Measurements from ENCODE around the gene DNASE1.

DNASE1 gene

GRCh38 chr16:3665508-3665907 lies 11.0 kb downstream of the DNASE1 start:
- DNase-seq (ENCODE audit: low read depth), result no peak
- no peak for TF ChIP-seq MAX (IDR thresholded peaks at IDR 0.05; ENCODE audit: low read depth, low read length)
- TF ChIP-seq POLR2A (IDR thresholded peaks at IDR 0.05; ENCODE audit: extremely low read depth, insufficient read length), result no peak
- TF ChIP-seq, protein P1, sequence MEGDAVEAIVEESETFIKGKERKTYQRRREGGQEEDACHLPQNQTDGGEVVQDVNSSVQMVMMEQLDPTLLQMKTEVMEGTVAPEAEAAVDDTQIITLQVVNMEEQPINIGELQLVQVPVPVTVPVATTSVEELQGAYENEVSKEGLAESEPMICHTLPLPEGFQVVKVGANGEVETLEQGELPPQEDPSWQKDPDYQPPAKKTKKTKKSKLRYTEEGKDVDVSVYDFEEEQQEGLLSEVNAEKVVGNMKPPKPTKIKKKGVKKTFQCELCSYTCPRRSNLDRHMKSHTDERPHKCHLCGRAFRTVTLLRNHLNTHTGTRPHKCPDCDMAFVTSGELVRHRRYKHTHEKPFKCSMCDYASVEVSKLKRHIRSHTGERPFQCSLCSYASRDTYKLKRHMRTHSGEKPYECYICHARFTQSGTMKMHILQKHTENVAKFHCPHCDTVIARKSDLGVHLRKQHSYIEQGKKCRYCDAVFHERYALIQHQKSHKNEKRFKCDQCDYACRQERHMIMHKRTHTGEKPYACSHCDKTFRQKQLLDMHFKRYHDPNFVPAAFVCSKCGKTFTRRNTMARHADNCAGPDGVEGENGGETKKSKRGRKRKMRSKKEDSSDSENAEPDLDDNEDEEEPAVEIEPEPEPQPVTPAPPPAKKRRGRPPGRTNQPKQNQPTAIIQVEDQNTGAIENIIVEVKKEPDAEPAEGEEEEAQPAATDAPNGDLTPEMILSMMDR (IDR thresholded peaks at IDR 0.05; ENCODE audit: low read depth, low read length), result no peak
- no peak for TF ChIP-seq MYC (IDR thresholded peaks at IDR 0.05; ENCODE audit: low read depth, low read length)

DNA sequence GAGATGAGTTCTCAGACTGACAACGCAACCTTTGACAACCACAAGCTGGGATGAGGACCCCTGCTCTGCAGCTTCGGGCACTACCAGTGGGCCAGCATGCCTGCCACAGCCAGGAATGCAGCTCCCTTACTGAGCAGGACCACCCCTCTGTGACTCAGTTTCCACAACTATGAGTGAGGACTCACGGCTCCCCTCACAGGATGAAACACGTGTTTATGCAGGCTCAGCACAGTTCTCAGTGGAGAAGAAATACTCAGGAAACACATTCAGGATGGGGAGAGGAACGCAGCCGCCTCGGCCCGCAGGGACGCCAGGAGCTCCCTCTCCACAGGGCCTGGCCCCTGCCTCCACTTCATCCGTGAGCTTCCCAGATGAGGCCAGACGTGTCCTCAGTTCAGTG lies 14.1 kb downstream of the DNASE1 start:
- no peak for TF ChIP-seq MYC (IDR thresholded peaks at IDR 0.05; ENCODE audit: low read depth, low read length)
- TF ChIP-seq, protein P1 (IDR thresholded peaks at IDR 0.05; ENCODE audit: low read depth, low read length), result no peak
- TF ChIP-seq POLR2A (IDR thresholded peaks at IDR 0.05; ENCODE audit: extremely low read depth, insufficient read length), result no peak
- no peak for TF ChIP-seq MAX (IDR thresholded peaks at IDR 0.05; ENCODE audit: low read depth, low read length)
- no peak for DNase-seq (ENCODE audit: low read depth)
- H3K4me3 ChIP-seq (ENCODE audit: low read depth, low read length), result no peak overlapping the region

More at GRCh38 chr16:3665508-3665907, 11.0 kb downstream of the DNASE1 start:
- H3K4me3 ChIP-seq (ENCODE audit: low read depth, low read length), result no peak overlapping the region

GRCh38 chr16:3669082-3669481 lies 14.6 kb downstream of the DNASE1 start:
- no peak overlapping the region for H3K4me3 ChIP-seq (ENCODE audit: low read depth, low read length)
- TF ChIP-seq POLR2A (IDR thresholded peaks at IDR 0.05; ENCODE audit: extremely low read depth, insufficient read length) (no peak), MAX (IDR thresholded peaks at IDR 0.05; ENCODE audit: low read depth, low read length) (no peak), MYC (IDR thresholded peaks at IDR 0.05; ENCODE audit: low read depth, low read length) (no peak)
- TF ChIP-seq, protein P1 (IDR thresholded peaks at IDR 0.05; ENCODE audit: low read depth, low read length), result no peak

GRCh38 chr16:3670711-3671110 lies 16.2 kb downstream of the DNASE1 start:
- no peak overlapping the region for H3K4me3 ChIP-seq (ENCODE audit: low read depth, low read length)
- TF ChIP-seq MYC (IDR thresholded peaks at IDR 0.05; ENCODE audit: low read depth, low read length) (no peak), POLR2A (IDR thresholded peaks at IDR 0.05; ENCODE audit: extremely low read depth, insufficient read length) (no peak), MAX (IDR thresholded peaks at IDR 0.05; ENCODE audit: low read depth, low read length) (no peak)
- TF ChIP-seq, protein P1 (IDR thresholded peaks at IDR 0.05; ENCODE audit: low read depth, low read length), result no peak
- no peak for DNase-seq (ENCODE audit: low read depth)

More at GRCh38 chr16:3669082-3669481, 14.6 kb downstream of the DNASE1 start:
- peak; percentile 36 for DNase-seq (ENCODE audit: low read depth)

DNA sequence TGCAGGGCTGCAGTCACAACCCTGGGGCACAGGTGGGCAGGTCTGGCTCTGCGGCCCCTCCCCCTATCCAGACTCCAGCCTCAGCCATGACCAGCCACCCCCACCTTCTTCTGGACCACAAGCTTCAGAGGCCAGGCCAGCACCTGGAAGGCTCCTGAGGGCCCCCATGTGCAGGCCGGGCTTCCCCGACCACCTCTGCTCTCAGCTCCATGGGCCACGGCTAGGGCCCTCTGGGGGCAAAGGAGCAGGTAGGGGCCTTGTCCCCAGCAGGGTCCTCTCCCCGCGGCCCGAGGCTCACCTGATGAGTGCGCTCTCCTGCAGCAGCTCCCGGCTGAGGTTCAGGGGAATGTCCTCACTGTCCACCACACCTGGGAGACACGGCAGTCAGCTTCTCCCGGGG lies 16.9 kb downstream of the DNASE1 start:
- DNase-seq (ENCODE audit: low read depth), result no peak
- no peak overlapping the region for H3K4me3 ChIP-seq (ENCODE audit: low read depth, low read length)
- TF ChIP-seq MAX (IDR thresholded peaks at IDR 0.05; ENCODE audit: low read depth, low read length) (no peak), POLR2A (IDR thresholded peaks at IDR 0.05; ENCODE audit: extremely low read depth, insufficient read length) (no peak), MYC (IDR thresholded peaks at IDR 0.05; ENCODE audit: low read depth, low read length) (no peak)
- TF ChIP-seq, protein P1 (IDR thresholded peaks at IDR 0.05; ENCODE audit: low read depth, low read length), result no peak

Measured in NB4 (cell line).